SK-N-SH (cell line): Measurements from ENCODE around the gene PTPN12. TPM values are rescaled to one million over a fixed set of nuclear protein-coding genes. Genes with fewer than 3 reads are reported as not detected.
A peak's percentile ranks its signal among the peaks of the same experiment; 100 is the strongest.

Experiments
- CTCF ChIA-PET: fragments of 300-600, 350-600 bp; formaldehyde crosslinking; extraction: SDS; loops from one replicate; lab custom pipeline; 2021; lab: Yijun Ruan, JAX
- POLR2A ChIA-PET: fragments of 350-600 bp; sonication (Branson Sonifier 250); formaldehyde crosslinking; extraction: SDS; loops from one replicate; lab custom pipeline; 2020; ENCODE audit warnings: antibody characterized with exemption, inconsistent platforms; lab: Yijun Ruan, JAX
- DNase-seq: peaks from one replicate; pipeline ENCODE4 v3.0.0; 2012
- H2AFZ ChIP-seq: fragments of 200-600 bp; sonication (generic); 2 replicates; pipeline ENCODE4 v1.8.1; 2016; ENCODE audit warnings: antibody characterized with exemption, mild to moderate bottlenecking, low read depth
- H3F3A ChIP-seq: fragments of 200-600 bp; sonication (generic); replicated peaks from 2 replicates; pipeline ENCODE3; 2016; ENCODE audit warnings: antibody characterized with exemption, mild to moderate bottlenecking; ENCODE audit not compliant: insufficient read depth
- H3K27ac ChIP-seq, 2 experiments: fragments of 200-500 bp in 1 of 2; fragments of 200-600 bp in 1 of 2; sonication (Bioruptor generic) in 1 of 2; sonication (generic), shearing (Covaris generic) in 1 of 2; 2 replicates each; pipeline versions ENCODE4 v1.5.1 to v1.6.1; 2014 to 2016; ENCODE audit warnings: low read depth in 2 of 2, inconsistent platforms in 1 of 2, low read length in 1 of 2, mild to moderate bottlenecking in 1 of 2, mixed read lengths in 1 of 2
- H3K27me3 ChIP-seq: fragments of 200-600 bp; sonication (generic), shearing (Covaris generic); 2 replicates; pipeline ENCODE4 v1.6.1; 2016; ENCODE audit warnings: mixed run types; ENCODE audit not compliant: insufficient read depth
- H3K36me3 ChIP-seq, 2 experiments: fragments of 200-500 bp in 1 of 2; fragments of 200-600 bp in 1 of 2; sonication (Bioruptor generic) in 1 of 2; sonication (generic) in 1 of 2; replicated peaks in 1 of 2; 2 replicates each; pipeline versions ENCODE3 to v1.5.1; 2014 to 2016; ENCODE audit warnings: low read length in 1 of 2, mild to moderate bottlenecking in 1 of 2; ENCODE audit not compliant: insufficient read depth in 2 of 2, control insufficient read depth in 1 of 2
- H3K4me1 ChIP-seq, 2 experiments: fragments of 200-500 bp in 1 of 2; fragments of 200-600 bp in 1 of 2; sonication (Bioruptor generic) in 1 of 2; sonication (generic), shearing (Covaris generic) in 1 of 2; 2 replicates each; pipeline versions ENCODE4 v1.5.1 to v1.6.1; 2014 to 2016; ENCODE audit warnings: low read depth in 1 of 2, low read length in 1 of 2, mixed run types in 1 of 2; ENCODE audit not compliant: insufficient read depth in 2 of 2, control insufficient read depth in 1 of 2
- H3K4me2 ChIP-seq: fragments of 200-600 bp; sonication (generic), shearing (Covaris generic); 2 replicates; pipeline ENCODE4 v1.6.1; 2017; ENCODE audit warnings: mixed run types
- H3K4me3 ChIP-seq, 2 experiments: fragments of 200-500 bp in 1 of 2; fragments of 200-600 bp in 1 of 2; sonication (Bioruptor generic) in 1 of 2; sonication (generic), shearing (Covaris generic) in 1 of 2; 2 replicates each; pipeline versions ENCODE4 v1.5.1 to v1.8.1; 2014 to 2016; ENCODE audit warnings: low read depth in 2 of 2, inconsistent platforms in 1 of 2, low read length in 1 of 2, mild to moderate bottlenecking in 1 of 2, mixed read lengths in 1 of 2, moderate library complexity in 1 of 2
- H3K79me2 ChIP-seq: fragments of 200-600 bp; sonication (generic); 2 replicates; pipeline ENCODE4 v1.8.1; 2017; ENCODE audit warnings: mild to moderate bottlenecking; ENCODE audit not compliant: insufficient read depth
- H3K9ac ChIP-seq: fragments of 200-600 bp; sonication (generic); 2 replicates; pipeline ENCODE4 v1.6.1; 2017; ENCODE audit warnings: mixed run types
- H3K9me2 ChIP-seq: fragments of 200-600 bp; sonication (generic); 2 replicates; pipeline ENCODE4 v1.6.1; 2017; ENCODE audit warnings: mixed run types
- H3K9me3 ChIP-seq: fragments of 200-600 bp; sonication (generic); 2 replicates; pipeline ENCODE4 v1.6.1; 2017; ENCODE audit warnings: mixed run types, mild to moderate bottlenecking, moderate library complexity
- H4K20me1 ChIP-seq: fragments of 200-600 bp; sonication (generic); 2 replicates; pipeline ENCODE4 v1.6.1; 2017; ENCODE audit warnings: mild to moderate bottlenecking, mixed run types; ENCODE audit not compliant: insufficient read depth
- CHD2 ChIP-seq: fragments of 150-350 bp; IDR thresholded peaks from 2 replicates; pipeline ENCODE4 v1.6.1; 2018; ENCODE audit warnings: low read length; ENCODE audit not compliant: partially characterized antibody
- CTCF ChIP-seq: fragments of 200-600 bp; sonication (generic); IDR thresholded peaks from 2 replicates; pipeline ENCODE4 v1.6.1; 2017; ENCODE audit warnings: antibody characterized with exemption, mild to moderate bottlenecking, moderate library complexity
- EZH2phosphoT487 ChIP-seq: fragments of 200-600 bp; sonication (generic); IDR thresholded peaks from 2 replicates; pipeline ENCODE4 v1.6.1; 2017; ENCODE audit warnings: low read depth, mixed run types, mild to moderate bottlenecking, antibody characterized with exemption, moderate library complexity, borderline replicate concordance
- FOXJ3 ChIP-seq: sonication (generic); formaldehyde crosslinking; IDR thresholded peaks from 2 replicates; pipeline ENCODE4 v1.5.1; 2020; ENCODE audit warnings: mild to moderate bottlenecking, missing genetic modification reagents
- FOXM1 ChIP-seq: IDR thresholded peaks from 2 replicates; pipeline ENCODE4 v1.4.0; 2012; ENCODE audit warnings: low read depth, mild to moderate bottlenecking
- GABPA ChIP-seq: IDR thresholded peaks from 2 replicates; pipeline ENCODE4 v1.4.0; 2012; ENCODE audit warnings: low read depth, mild to moderate bottlenecking
- JUND ChIP-seq: IDR thresholded peaks from 2 replicates; pipeline ENCODE4 v1.4.0; 2012
- MEF2A ChIP-seq: IDR thresholded peaks from 2 replicates; pipeline ENCODE4 v1.4.0; 2012; ENCODE audit warnings: low read depth, borderline replicate concordance
- MXI1 ChIP-seq: IDR thresholded peaks from 2 replicates; pipeline ENCODE4 v1.6.1; 2012; ENCODE audit warnings: mild to moderate bottlenecking, low read depth, low read length, improper control_type of control experiment
- NFIC ChIP-seq: IDR thresholded peaks from 2 replicates; pipeline ENCODE4 v1.4.0; 2012; ENCODE audit warnings: borderline replicate concordance
- NRF1 ChIP-seq: IDR thresholded peaks from 2 replicates; pipeline ENCODE4 v1.6.1; 2012; ENCODE audit warnings: low read depth, mild to moderate bottlenecking, low read length
- POLR2AphosphoS5 ChIP-seq: IDR thresholded peaks from 2 replicates; pipeline ENCODE4 v1.6.1; 2012; ENCODE audit warnings: low read depth, low read length
- RAD21 ChIP-seq: IDR thresholded peaks from 2 replicates; pipeline ENCODE4 v1.6.1; 2012; ENCODE audit warnings: mild to moderate bottlenecking, low read length
- RFX5 ChIP-seq: IDR thresholded peaks from 2 replicates; pipeline ENCODE4 v1.6.1; 2012; ENCODE audit warnings: mild to moderate bottlenecking, improper control_type of control experiment, low read length
- SIN3A ChIP-seq: IDR thresholded peaks from 2 replicates; pipeline ENCODE4 v1.6.1; 2012; ENCODE audit warnings: low read depth, mild to moderate bottlenecking, low read length, moderate library complexity, borderline replicate concordance
- TCF12 ChIP-seq: IDR thresholded peaks from 2 replicates; pipeline ENCODE4 v1.4.0; 2012
- WGBS: methylation state at CpG from one replicate; pipeline ENCODE4 v1.1.6; 2017; ENCODE audit warnings: low lambda C conversion rate; 5-methylcytosine and 5-hydroxymethylcytosine counted together
- polyA plus RNA-seq, 3 experiments: library from polyadenylated mRNA; depleted of rRNA; stranded (reverse); fragments of >200 nt; gene quantifications; 2 replicates each; pipeline ENCODE4 v1.2.3, GENCODE V29; 2012
- TF ChIP-seq, protein P1 (sequence below): fragments of 150-350 bp; IDR thresholded peaks from 2 replicates; pipeline ENCODE4 v1.6.1; 2016; ENCODE audit warnings: mild to moderate bottlenecking, low read depth, low read length
- TF ChIP-seq, protein P2 (sequence below): IDR thresholded peaks from 2 replicates; pipeline ENCODE4 v1.4.0; 2012; ENCODE audit warnings: low read depth
- TF ChIP-seq, protein P3 (sequence below): IDR thresholded peaks from 2 replicates; pipeline ENCODE4 v1.6.1; 2012; ENCODE audit warnings: mild to moderate bottlenecking, low read depth, low read length, moderate library complexity

Gene PTPN12
- polyA plus RNA-seq, 1 of the 3 experiments (the other 2 are of a cell fraction): 23.3 TPM

- Histone ChIP-seq H4K20me1 (peaks cover 21% of the 10 kb centered on the region), H3K4me2 (no peak overlapping the region), H3K4me1 (peaks cover 0 to 10% of the 10 kb centered on the region in 2 experiments; a peak in 2 of 4 replicates), H3F3A (peaks cover 7% of the 10 kb centered on the region), H3K9me2 (no peaks in the 10 kb centered on the region), H2AFZ (no peak overlapping the region), H3K79me2 (peaks cover 98% of the 10 kb centered on the region), H3K36me3 (peaks cover 34 to 75% of the 10 kb centered on the region in 2 experiments)
- TF ChIP-seq NFIC (no peak), MXI1 (no peak), EZH2phosphoT487 (no peak), FOXM1 (no peak), CTCF (no peak), TCF12 (no peak), NRF1 (no peak), MEF2A (no peak), RAD21 (no peak), RFX5 (no peak), SIN3A (no peak), GABPA (no peak), FOXJ3 (no peak), JUND (no peak)
- TF ChIP-seq, protein P1, sequence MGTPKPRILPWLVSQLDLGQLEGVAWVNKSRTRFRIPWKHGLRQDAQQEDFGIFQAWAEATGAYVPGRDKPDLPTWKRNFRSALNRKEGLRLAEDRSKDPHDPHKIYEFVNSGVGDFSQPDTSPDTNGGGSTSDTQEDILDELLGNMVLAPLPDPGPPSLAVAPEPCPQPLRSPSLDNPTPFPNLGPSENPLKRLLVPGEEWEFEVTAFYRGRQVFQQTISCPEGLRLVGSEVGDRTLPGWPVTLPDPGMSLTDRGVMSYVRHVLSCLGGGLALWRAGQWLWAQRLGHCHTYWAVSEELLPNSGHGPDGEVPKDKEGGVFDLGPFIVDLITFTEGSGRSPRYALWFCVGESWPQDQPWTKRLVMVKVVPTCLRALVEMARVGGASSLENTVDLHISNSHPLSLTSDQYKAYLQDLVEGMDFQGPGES: no peak
- TF ChIP-seq, protein P2, sequence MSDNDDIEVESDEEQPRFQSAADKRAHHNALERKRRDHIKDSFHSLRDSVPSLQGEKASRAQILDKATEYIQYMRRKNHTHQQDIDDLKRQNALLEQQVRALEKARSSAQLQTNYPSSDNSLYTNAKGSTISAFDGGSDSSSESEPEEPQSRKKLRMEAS: no peak
- TF ChIP-seq, all 33 proteins: peak for 0
- POLR2A ChIA-PET: no interaction called here
- CTCF ChIA-PET: no interaction called here
- H3K9me3 ChIP-seq: no peaks in the 10 kb centered on the region
- DNase-seq: no peak
- peak overlapping the region in 1 of 2 experiments; percentile 6; a peak in 1 of 4 replicates for H3K27ac ChIP-seq
- no peak overlapping the region for H3K4me3 ChIP-seq
- H3K27me3 ChIP-seq: no peaks in the 10 kb centered on the region
- peak overlapping the region; percentile 10; the same call in 1 of the 2 replicates for H3K9ac ChIP-seq
These were observed 42.7 kb downstream of the PTPN12 start for GRCh38 chr7:77579797-77580196.

GRCh38 chr7:77580762-77581350, 43.8 kb downstream of the PTPN12 start:
- Histone ChIP-seq H3K9me3 (no peaks in the 10 kb centered on the region), H3K9me2 (no peaks in the 10 kb centered on the region; the same call in 1 of the 2 replicates), H3K27me3 (no peaks in the 10 kb centered on the region), H3F3A (peaks cover 12% of the 10 kb centered on the region), H3K36me3 (peaks cover 43 to 76% of the 10 kb centered on the region in 2 experiments), H2AFZ (no peak overlapping the region), H3K4me2 (no peak overlapping the region), H3K27ac (peak overlapping the region in 1 of 2 experiments; percentile 20; a peak in 2 of 4 replicates), H4K20me1 (peaks cover 21% of the 10 kb centered on the region), H3K4me3 (no peak overlapping the region), H3K79me2 (peaks cover 95% of the 10 kb centered on the region), H3K9ac (no peak overlapping the region), H3K4me1 (peaks cover 0 to 10% of the 10 kb centered on the region in 2 experiments; a peak in 2 of 4 replicates)
- CTCF ChIA-PET: no interaction called here
- POLR2A ChIA-PET: interaction anchor here (0.6 kb wide), 1 partner anchor 1166 kb away, joined by 4 read pairs; no protein-coding TSS in a partner anchor
- no peak for DNase-seq
- WGBS: 87% methylated on average over 4 of the region's 4 CpGs
- TF ChIP-seq GABPA: no peak
- no peak for TF ChIP-seq POLR2AphosphoS5
- TF ChIP-seq, protein P1: no peak
- no peak for TF ChIP-seq CHD2
- no peak for TF ChIP-seq MEF2A
- no peak for TF ChIP-seq MXI1
- TF ChIP-seq, protein P3, sequence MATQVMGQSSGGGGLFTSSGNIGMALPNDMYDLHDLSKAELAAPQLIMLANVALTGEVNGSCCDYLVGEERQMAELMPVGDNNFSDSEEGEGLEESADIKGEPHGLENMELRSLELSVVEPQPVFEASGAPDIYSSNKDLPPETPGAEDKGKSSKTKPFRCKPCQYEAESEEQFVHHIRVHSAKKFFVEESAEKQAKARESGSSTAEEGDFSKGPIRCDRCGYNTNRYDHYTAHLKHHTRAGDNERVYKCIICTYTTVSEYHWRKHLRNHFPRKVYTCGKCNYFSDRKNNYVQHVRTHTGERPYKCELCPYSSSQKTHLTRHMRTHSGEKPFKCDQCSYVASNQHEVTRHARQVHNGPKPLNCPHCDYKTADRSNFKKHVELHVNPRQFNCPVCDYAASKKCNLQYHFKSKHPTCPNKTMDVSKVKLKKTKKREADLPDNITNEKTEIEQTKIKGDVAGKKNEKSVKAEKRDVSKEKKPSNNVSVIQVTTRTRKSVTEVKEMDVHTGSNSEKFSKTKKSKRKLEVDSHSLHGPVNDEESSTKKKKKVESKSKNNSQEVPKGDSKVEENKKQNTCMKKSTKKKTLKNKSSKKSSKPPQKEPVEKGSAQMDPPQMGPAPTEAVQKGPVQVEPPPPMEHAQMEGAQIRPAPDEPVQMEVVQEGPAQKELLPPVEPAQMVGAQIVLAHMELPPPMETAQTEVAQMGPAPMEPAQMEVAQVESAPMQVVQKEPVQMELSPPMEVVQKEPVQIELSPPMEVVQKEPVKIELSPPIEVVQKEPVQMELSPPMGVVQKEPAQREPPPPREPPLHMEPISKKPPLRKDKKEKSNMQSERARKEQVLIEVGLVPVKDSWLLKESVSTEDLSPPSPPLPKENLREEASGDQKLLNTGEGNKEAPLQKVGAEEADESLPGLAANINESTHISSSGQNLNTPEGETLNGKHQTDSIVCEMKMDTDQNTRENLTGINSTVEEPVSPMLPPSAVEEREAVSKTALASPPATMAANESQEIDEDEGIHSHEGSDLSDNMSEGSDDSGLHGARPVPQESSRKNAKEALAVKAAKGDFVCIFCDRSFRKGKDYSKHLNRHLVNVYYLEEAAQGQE: no peak
